Progenitor cell of endocrine pancreas (in vitro differentiated cells): ENCODE data around the gene SZT2. TPM values are rescaled to one million over a fixed set of nuclear protein-coding genes. Genes with fewer than 3 reads are reported as not detected.

Experiments used
- DNase-seq: peaks from one replicate; pipeline ENCODE4 v3.0.0; 2021; ENCODE audit warnings: low spot score; ENCODE audit not compliant: unreplicated experiment
- H3K27ac Mint-ChIP-seq: 2 replicates; pipeline ENCODE4 v1.8.0; 2021; ENCODE audit warnings: mild to moderate bottlenecking, moderate library complexity, mixed read lengths
- H3K27me3 Mint-ChIP-seq: 2 replicates; pipeline ENCODE4 v1.8.0; 2021; ENCODE audit warnings: mixed read lengths
- H3K36me3 Mint-ChIP-seq: 2 replicates; pipeline ENCODE4 v1.8.0; 2022; ENCODE audit warnings: mixed read lengths; ENCODE audit not compliant: insufficient read depth
- H3K4me1 Mint-ChIP-seq: 2 replicates; pipeline ENCODE4 v1.8.0; 2021; ENCODE audit warnings: low read depth, mixed read lengths
- H3K4me3 Mint-ChIP-seq: 2 replicates; pipeline ENCODE4 v1.8.0; 2021; ENCODE audit warnings: low read depth, mild to moderate bottlenecking, moderate library complexity, mixed read lengths
- H3K9me3 Mint-ChIP-seq: 2 replicates; pipeline ENCODE4 v1.8.0; 2021; ENCODE audit warnings: low read depth, mixed read lengths
- CTCF ChIP-seq: fragments of 200-600 bp; sonication (generic); IDR thresholded peaks from one replicate; pipeline ENCODE4 v1.5.0; 2021; ENCODE audit warnings: antibody characterized with exemption, mild to moderate bottlenecking; ENCODE audit not compliant: unreplicated experiment
- total RNA-seq: library from RNA; stranded (reverse); gene quantifications from 2 replicates; pipeline ENCODE4 v1.2.1, GENCODE V29; 2021

SZT2 gene
- total RNA-seq, 1 donor from 2014 or later: 75.4 TPM

DNA sequence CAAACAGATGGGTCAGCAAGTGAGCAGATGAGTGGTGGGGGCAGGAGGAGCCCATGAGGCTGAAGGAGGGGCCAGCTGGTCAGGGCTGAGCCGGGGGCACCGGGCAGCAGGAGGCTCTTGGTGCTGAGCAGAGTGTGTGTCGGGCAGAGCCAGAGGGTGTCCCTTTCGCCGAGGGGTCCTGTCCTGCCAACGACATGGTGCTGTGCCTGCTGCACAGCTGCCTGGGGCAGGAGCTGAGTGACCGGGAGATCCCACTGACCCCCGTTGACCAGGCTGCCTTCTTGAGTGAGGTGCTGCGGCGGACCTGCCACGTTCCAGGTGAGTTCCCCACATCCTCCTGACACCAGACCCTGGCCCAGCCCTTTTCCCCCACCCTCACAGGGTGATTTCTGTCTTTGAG lies 36.5 kb downstream of the SZT2 start:
- Mint-ChIP-seq H3K27ac (no peak overlapping the region), H3K27me3 (no peaks in the 10 kb centered on the region), H3K9me3 (no peaks in the 10 kb centered on the region), H3K4me1 (no peaks in the 10 kb centered on the region), H3K4me3 (no peak overlapping the region), H3K36me3 (peaks cover 18% of the 10 kb centered on the region)
- no peak for TF ChIP-seq CTCF
- DNase-seq: no peak

DNA sequence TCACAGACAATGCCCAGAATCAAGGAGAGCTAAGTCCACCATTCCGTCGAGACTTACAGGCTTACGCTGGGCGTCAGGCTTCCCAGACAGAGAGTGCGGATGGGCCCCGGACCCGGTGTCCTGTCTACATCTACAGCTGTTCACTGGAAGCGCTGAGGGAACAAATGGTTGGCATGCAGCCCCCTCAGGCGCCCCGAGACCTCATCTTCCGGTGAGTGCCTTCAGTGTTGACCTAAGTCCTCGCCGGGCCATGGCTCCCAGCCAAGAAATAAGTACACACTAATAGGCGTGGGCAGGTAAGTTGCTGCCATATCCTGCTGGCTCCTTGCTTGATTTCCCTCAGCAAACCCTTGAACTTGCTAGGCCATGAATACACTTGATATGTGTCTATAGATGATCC lies 37.8 kb downstream of the SZT2 start:
- no peak overlapping the region for H3K27ac Mint-ChIP-seq
- DNase-seq: no peak
- H3K9me3 Mint-ChIP-seq: no peaks in the 10 kb centered on the region
- TF ChIP-seq CTCF: no peak
- H3K27me3 Mint-ChIP-seq: no peaks in the 10 kb centered on the region
- peaks cover 23% of the 10 kb centered on the region for H3K36me3 Mint-ChIP-seq
- no peaks in the 10 kb centered on the region for H3K4me1 Mint-ChIP-seq
- H3K4me3 Mint-ChIP-seq: no peak overlapping the region

- TF ChIP-seq CTCF: no peak
- Mint-ChIP-seq H3K4me3 (no peak overlapping the region), H3K36me3 (peaks cover 23% of the 10 kb centered on the region), H3K27ac (no peak overlapping the region), H3K27me3 (no peaks in the 10 kb centered on the region), H3K9me3 (no peaks in the 10 kb centered on the region), H3K4me1 (no peaks in the 10 kb centered on the region)
- DNase-seq: no peak
Observed at GRCh38 chr1:43427941-43428340, 38.2 kb downstream of the SZT2 start.

- Mint-ChIP-seq H3K36me3 (peaks cover 30% of the 10 kb centered on the region), H3K27ac (no peak overlapping the region), H3K4me3 (no peak overlapping the region), H3K9me3 (no peaks in the 10 kb centered on the region), H3K27me3 (no peaks in the 10 kb centered on the region), H3K4me1 (no peaks in the 10 kb centered on the region)
- no peak for DNase-seq
- TF ChIP-seq CTCF: no peak
Observed at GRCh38 chr1:43430831-43431230, 41.1 kb downstream of the SZT2 start.

GRCh38 chr1:43431676-43432075 lies 42.0 kb downstream of the SZT2 start:
- H3K9me3 Mint-ChIP-seq: no peaks in the 10 kb centered on the region
- no peak for TF ChIP-seq CTCF
- H3K36me3 Mint-ChIP-seq: peaks cover 32% of the 10 kb centered on the region
- H3K27me3 Mint-ChIP-seq: no peaks in the 10 kb centered on the region
- no peaks in the 10 kb centered on the region for H3K4me1 Mint-ChIP-seq
- DNase-seq: no peak
- no peak overlapping the region for H3K27ac Mint-ChIP-seq
- no peak overlapping the region for H3K4me3 Mint-ChIP-seq
